NCI-H2227 (cell line): ENCODE measurements around the gene BEND3.
"Not testable (repeated sequence)": the region's sequence is repeated elsewhere in the genome, so short reads cannot be mapped to it uniquely, and the experiment has no call there.

ENCODE experiments used
- DNase-seq: peaks from one replicate; lab custom pipeline; 2025; ENCODE audit not compliant: unreplicated experiment; lab: John Stamatoyannopoulos, UW

BEND3 gene

GRCh38 chr6:107084459-107084858 is 30.9 kb downstream of the BEND3 start:
- DNase-seq, result not testable (repeated sequence)

DNA sequence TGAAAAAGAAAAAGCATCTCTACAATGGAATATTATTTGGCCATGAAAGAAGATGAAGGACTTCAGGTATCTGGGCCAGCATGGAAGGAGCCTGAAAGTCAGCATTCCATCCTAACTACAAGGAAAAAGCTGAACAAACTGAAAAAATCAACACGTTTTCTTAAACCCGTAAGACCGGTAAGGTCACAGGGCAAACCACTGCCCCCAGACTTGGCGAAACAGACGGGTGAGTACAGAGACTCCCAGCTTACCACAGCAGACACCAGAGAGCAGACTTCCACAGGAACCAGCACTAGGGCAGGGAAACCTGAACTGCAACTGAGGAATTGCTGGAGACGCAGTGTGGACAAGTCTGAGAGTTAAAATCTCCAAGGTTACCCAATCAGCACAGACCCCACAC is 31.4 kb downstream of the BEND3 start:
- DNase-seq, result no peak

DNA sequence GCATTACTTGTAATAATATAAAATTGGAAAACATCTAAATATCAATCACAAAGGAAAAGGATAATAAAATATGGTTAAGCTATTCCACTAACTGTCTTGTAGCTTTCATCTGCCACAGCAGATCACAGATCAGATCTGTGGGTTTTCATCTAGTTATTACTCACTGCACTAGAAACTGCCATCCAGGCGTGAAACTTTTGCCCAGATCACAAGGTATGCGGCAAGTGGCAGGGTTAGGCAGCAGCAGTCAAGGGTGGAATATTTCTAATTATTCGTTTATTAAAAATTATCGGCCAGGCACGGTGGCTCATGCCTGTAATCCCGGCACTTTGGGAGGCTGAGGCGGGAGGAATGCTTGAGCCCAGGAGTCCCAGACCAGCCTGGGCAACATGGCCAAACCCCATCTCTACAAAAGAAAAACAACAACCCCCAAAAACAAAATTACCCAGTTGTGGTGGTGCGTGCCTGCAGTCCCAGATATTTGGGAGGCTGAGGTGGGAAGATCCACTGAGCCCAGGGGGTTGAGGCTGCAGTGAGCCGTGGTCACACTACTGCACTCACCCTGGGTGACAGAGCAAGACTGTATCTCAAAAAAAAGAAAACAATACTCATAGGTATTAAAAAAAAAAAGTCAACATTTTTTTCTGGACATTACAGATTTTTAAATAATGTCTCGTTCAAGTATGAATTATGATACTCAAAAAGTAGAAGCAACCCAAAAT is 32.1 kb downstream of the BEND3 start:
- DNase-seq, result no peak

GRCh38 chr6:107082045-107082444 is 33.3 kb downstream of the BEND3 start:
- no peak for DNase-seq

GRCh38 chr6:107080036-107080435 is 35.3 kb downstream of the BEND3 start:
- peak; percentile 6 for DNase-seq

DNA sequence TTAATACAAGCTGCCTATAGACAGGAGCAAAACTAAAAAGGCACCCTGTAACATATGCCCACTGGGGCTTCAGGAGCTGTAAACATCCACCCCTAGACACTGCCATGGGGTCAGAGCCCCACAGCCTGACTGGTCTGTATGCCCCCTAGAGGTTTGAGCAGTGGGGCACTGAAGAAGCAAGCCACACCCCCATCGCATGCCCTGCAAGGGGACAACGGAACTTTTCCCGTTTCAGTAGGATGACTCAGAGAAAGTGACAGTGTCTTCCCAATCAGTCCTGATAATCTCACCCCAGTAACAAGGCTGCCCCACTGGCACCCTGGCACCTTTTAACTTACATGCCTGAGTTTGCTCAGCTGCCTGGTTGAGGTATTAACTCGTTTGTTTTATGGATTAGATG is 35.9 kb downstream of the BEND3 start:
- DNase-seq, result no peak

DNA sequence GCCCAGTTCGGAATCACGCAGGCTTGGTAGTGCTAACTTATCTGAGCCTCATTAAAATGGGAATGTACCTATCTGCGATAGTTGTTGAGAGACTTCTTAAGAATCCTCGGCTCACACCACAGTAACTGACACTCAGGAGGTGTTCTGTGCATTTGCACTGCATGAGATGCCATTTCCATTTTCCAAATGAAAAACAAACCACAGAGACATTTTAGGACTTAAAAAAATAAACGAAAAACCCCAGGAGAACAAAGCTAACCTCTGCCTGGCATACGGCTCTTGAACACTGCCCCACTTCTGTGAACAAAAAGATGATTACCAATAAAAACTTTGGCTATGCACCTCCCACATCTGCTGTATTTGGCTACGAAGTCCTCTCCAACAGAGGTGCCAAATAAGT is 37.6 kb downstream of the BEND3 start:
- DNase-seq, result no peak

DNA sequence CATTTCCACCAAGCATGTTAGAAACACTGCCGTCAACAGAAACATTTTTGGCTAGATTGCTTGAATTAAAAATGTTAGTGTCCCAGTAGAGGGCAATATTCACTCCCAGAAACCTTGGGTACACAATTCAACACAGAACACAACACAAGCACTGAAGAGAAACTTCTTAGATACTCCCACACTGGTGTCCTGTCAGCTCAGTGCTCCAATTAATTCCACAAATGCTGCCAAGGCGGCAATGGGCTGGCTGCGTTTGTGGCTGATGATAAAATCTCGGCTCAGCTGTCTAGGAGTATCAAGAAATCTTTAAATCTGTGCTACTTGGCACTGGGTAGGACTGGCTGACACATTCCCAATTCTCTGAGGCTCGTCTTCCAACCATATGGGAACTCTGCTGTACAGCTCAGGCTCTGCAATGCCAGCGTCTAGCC is 39.3 kb downstream of the BEND3 start:
- no peak for DNase-seq

- DNase-seq, result no peak
These were observed 44.6 kb downstream of the BEND3 start for GRCh38 chr6:107070686-107071085.

- no peak for DNase-seq
These were observed 45.4 kb downstream of the BEND3 start for GRCh38 chr6:107069631-107070548.

DNA sequence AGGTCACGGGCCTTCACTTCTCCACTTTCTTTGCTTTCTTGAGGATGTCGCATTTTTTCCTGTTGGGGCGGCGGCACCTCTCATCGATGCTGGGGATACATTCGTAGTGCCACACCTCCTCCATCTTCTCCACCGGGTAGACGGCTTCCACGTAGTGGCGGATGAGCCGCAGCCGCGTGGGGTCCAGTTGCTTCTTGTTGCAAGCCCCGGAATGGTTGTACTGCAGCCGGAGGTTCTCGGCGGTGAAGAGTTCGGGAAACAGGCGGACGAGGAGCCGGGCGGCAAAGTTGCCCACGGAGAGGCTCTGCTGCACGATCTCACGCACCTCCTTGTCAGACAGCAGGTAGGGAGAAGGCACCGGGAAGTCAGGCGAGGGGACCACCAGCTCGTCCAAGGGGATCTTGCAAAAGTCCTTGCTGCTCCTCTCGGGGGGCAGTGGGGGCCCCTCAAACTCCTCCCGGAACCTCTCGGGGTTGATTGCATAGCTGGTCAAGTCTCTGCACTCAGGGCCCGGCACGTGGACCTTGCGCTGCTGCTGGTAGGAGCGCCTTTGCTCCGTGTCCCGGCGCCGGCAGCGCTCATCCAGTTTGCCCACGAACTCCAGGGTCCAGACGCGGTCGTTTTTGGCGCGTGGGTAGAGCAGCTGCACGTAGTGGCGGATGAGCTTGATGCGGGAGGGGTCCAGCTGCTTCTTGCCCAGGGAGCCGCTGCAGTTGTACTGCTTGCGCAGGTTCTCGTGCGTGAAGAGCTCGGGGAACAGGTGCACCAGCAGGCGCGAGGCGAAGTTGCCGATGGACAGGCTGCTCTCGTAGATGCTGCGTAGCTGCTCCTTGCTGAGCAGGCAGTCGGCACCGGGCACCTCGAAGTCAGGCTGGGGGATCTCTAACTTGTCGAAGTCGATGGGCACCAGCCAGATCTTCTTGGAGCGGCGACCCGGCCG is 46.4 kb downstream of the BEND3 start:
- DNase-seq, result no peak

DNA sequence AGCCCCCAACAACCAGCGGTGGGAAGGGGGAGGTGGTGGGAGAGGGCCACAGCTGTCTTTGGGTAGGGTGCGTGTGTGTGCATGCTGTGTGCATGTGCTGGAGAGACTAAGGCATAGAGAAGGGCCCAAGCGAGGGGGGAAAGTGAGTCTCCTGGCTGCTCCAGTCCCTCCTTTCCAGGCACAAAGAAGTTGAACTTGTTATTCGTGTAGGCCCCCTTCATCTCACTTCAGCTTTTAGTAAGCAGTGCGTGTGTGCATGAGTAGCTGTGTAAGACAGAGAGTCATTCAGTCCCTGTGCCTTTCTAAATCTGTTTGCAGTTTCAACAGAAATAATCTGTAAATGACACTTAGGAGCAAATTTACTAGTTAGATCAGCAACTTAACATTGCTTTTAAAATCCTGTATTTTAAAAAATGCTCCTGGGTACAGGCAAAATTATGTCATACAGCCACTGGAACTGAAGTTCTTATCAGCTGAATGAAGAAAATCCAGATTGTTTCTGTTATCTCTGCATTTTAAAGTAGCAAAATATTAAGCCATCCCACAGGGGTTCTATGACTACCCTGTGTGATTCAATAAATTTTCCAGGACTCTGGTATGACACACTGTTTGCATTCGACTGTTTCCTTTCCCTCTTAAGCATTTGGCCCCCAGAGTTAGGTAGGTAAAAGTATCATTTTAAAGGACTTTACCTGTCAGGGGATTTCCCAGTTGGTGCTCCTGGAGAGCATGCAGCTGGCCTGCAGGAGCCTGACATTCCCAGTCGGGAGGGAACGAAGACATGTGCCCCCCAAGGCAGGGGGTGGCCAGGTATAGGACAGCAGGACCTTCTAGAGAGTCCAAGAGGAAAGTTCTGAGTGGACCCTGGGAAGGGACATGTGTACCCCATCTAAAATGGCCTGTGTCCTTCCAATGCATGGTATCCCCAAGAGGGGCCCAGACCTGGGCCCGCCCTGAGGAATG is 48.3 kb downstream of the BEND3 start:
- no peak for DNase-seq

DNA sequence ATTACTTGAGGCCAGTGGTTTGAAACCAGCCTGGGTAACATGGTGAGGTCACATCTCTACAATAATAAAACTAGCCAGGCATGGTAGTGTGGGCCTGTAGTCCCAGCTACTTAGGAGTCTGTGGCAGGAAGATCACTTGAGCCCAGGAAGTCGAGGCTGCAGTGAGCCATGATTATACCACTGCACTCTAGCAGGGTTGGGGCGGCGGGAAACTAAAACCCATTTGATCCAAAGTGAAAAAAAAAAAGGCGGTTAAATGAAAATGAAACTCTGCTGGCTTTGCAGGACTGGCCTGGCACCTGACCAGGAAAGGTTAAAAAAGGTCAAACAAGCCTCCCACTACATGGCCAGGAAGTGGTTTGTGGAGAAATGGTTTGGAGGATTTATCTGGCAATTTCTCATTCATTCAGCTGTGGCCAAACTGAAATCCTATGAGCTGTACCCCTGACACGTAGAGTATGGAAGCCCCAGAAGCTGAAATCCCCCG is 50.7 kb downstream of the BEND3 start:
- no peak for DNase-seq

DNA sequence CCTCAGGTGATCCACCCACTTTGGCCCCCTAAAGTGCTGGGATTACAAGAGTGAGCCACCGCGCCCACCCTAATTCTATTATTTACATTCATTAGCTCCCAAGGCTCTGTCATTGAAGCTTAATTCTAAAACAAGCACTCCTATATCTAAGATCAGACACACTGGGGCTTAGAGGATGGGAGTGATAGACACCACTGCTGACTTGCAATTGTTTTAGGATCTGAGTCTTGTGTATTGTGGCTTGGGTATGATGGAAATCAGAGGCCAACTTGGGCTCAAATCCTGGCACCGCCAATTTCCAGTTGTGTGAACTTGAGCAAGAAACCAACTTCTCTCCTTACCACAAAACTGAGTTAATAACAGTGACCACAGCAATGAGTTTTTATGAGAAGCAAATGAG is 52.6 kb downstream of the BEND3 start:
- DNase-seq, result no peak

DNA sequence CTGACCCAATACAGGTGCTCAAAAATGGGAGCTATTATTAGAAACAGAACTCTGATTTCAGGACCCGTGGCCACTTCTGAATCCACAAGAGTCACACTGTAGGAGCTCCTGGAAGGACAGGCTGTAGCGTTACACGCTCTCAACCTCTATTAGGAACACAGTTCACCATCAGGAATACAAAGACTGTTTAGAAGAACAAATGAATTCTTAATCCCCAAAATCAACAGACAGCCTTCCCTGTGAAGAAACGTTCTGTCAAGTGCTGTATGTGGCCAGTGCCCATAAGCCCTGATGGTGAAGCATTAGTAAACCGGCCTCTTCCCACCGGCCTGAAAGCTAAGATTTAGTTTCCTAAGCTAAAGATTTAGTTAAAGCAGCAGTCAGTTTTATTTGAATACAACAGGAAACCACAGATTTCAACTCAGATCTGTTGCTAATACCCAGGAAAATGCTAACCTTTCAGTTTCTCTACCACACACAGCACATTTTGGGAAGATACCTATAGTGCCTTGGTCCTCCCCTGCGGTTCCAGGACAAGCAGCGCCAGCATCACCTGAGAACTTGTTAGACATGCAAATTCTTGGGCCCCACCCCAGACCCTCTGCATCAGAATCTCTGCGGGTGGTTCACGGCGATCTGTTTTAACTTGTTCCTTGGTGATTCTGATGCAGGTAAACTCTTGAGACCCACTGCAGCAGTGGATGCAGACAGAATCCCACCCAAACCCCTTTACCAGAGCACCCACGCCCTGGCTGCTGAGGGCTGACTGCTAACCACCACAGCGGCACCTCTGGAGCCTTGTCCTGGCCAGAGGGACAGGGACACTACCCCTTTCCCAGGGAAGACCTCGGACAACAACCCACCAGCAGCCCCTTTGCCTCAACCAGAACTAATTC is 53.9 kb downstream of the BEND3 start:
- DNase-seq, result no peak

DNA sequence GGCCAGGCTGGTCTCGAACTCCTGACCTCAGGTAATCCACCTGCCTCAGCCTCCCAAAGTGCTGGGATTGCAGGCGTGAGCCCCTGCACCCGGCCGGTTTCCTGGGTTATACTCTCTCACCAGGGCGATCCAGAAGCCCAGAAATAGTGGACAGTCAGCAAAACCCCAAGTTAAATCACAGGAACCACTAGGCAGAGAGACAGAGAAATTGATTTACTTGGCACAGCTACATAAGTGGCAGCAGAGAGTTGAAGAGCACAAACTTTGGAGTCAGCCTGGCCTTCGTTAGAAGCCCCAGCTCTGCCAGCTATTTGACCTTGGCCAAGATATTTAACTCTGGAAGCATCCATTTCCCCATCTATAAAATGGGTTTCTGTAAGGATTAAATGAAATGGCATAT is 54.6 kb downstream of the BEND3 start:
- no peak for DNase-seq

- DNase-seq, result no peak
These were observed 55.7 kb downstream of the BEND3 start for GRCh38 chr6:107059606-107060005.

GRCh38 chr6:107057679-107058078 is 57.6 kb downstream of the BEND3 start:
- no peak for DNase-seq

- DNase-seq, result no peak
These were observed 58.5 kb downstream of the BEND3 start for GRCh38 chr6:107056796-107057195.
